GM21619 (cell line): ENCODE data around the gene GALNT14.

Experiments
- ATAC-seq: cut with Tn5 transposase; IDR thresholded peaks from one replicate; pipeline ENCODE4 v1.9.1; 2021; ENCODE audit not compliant: unreplicated experiment

The GALNT14 gene

GRCh38 chr2:30862054-30862651, 276.1 kb downstream of the GALNT14 start:
- no peak for ATAC-seq

GRCh38 chr2:30860726-30861125, 277.5 kb downstream of the GALNT14 start:
- no peak for ATAC-seq
